ENCODE measurements around the gene SUSD1.

SUSD1 gene

GRCh38 chr9:112006361-112007020 is 168.6 kb downstream of the SUSD1 start:
- no peak for DNase-seq

- no peak for DNase-seq
These were observed 169.2 kb downstream of the SUSD1 start for GRCh38 chr9:112005939-112006338.

DNA sequence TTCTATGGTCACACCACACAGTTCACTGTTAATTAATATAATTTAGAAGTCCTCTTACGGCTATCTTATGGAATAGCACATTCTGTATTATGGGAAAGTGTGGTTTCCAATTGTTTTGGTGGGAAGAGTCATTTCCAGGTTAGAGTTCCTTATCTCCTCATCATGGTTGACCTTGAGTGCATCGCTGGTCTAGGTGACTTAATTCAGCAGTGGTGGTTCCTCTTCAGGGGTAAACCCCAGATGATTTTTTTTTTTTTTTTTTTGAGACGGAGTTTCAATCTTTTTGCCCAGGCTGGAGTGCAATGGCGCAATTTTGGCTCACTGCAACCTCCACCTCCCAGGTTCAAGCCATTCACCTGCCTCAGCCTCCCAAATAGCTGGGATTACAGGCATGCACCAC is 171.6 kb downstream of the SUSD1 start:
- DNase-seq, result no peak

- no peak for DNase-seq
These were observed 172.1 kb downstream of the SUSD1 start for GRCh38 chr9:112002847-112003457.

- DNase-seq, result no peak
These were observed 172.8 kb downstream of the SUSD1 start for GRCh38 chr9:112002131-112002846.

DNA sequence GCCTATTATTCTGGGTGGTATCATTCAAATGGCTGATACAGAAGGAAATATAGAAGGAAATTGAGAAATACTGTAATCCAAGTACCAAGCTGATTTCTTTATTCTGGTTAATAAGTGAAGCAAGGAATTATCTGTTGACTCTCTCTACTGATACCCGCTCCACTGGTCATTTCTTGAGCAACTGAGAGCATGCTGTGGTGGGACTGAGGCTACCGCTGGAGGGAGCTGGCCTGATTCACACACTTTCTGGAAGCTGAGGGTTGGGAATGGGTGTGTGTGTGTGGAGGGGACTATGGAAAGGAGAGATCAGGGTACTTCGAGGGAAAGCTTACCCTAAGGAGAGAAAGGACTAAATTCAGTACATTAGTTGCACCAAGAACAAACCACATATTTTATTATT is 174.4 kb downstream of the SUSD1 start:
- DNase-seq, result no peak

DNA sequence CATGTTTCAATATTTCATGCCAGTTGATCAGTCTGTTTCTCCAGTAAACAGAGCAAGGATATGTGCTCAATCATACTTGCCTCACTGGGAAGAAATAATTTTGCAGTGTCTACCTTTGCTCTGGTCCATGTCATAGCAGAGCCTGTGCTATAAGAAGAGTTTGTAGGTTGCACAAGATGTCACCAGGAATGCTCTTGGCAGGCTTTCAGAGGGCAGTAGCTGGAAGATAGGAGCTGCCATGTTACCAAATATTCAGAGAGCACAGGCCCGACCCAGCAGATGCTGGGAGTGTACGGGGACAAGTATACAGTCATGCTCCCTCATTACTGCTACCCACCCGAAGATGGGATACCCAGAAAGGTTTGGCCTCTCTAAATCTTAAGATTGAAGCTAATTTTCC is 175.8 kb downstream of the SUSD1 start:
- no peak for DNase-seq

GRCh38 chr9:111997831-111998230 is 177.3 kb downstream of the SUSD1 start:
- DNase-seq, result no peak

GRCh38 chr9:111994831-111995458 is 180.2 kb downstream of the SUSD1 start:
- DNase-seq, result no peak

DNA sequence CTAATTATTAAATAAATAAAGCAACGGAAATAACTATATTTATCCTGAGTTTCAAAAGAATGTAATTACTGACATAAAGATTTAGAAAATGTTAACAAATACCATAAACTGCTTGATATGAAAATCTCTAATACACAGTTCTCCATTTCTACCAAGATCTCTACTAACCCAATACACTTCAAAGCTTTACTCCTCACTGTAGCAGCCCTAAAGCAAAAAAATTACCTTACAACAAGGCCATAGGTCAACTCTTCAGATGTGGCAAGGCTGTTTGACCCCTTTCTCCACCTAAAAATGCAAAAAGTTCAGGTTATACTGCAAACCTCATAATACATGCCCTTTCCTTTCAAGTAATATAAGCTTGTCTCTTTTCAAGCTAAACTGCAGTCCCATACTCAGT is 181.8 kb downstream of the SUSD1 start:
- no peak for DNase-seq

GRCh38 chr9:111992523-111992922 is 182.6 kb downstream of the SUSD1 start:
- DNase-seq, result no peak

DNA sequence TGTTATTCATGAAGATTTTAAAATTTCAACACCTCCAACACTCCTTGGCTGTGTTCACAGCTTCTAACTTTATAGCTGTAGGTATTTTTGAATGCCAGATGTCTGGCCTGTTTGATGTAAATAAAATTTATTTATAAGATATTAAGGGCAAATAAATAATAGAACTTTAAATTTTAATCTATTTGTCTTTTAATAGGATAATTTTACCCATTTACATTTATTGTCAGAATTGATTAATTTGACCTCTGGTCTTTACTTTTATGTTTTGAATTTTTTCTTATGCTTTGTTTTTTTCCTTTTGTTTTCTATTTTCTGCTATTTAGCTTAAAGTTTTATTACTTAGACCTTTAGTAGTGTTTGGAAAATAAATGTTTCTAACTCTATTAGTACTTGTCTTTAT is 183.9 kb downstream of the SUSD1 start:
- no peak for DNase-seq

Data from activated CD8-positive, alpha-beta memory T cell treated with anti-CD3 and anti-CD28 coated beads, Interleukin-2, amount 50 U/mL, for 4 hours (primary cell).